ENCODE measurements around the gene CLIC4. TPM values are rescaled to one million over a fixed set of nuclear protein-coding genes. Genes with fewer than 3 reads are reported as not detected.
"Not testable (repeated sequence)": the region's sequence is repeated elsewhere in the genome, so short reads cannot be mapped to it uniquely, and the experiment has no call there.

CLIC4 gene
- total RNA-seq, 2 donors from 2014 or later, result 236 to 265 TPM

DNA sequence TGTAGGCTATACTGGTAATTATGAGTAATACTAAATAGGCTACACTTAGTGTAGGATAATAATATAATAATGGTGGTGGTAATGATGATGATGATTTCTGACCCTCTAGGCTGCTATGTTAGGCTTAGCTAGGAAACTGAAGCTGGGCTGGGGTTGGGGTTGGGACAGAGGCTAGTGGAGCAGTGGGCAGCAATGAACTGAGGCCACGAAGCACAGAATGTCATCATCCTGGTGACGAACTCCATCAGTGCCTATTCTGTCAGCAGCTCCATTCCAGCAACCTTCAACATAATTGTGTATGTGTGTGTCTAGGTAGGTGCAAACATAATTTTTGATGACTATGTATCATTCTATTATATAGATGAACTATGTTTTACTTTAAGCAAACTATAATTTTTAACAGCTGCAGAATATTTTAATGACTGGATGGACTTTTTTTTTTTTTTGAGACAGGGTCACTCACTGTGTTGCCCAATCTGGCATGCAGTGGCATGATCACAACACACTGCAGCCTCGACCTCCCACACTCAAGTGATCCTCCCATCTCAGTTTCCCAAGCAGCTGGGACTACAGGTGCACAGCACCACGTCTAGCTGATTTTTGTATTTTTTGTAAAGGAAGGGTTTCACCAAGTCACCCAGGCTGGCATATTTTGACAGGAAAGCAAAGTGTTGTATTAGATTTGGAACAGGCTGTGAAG is 12.9 kb upstream of the CLIC4 start:
- TF ChIP-seq, protein P1, sequence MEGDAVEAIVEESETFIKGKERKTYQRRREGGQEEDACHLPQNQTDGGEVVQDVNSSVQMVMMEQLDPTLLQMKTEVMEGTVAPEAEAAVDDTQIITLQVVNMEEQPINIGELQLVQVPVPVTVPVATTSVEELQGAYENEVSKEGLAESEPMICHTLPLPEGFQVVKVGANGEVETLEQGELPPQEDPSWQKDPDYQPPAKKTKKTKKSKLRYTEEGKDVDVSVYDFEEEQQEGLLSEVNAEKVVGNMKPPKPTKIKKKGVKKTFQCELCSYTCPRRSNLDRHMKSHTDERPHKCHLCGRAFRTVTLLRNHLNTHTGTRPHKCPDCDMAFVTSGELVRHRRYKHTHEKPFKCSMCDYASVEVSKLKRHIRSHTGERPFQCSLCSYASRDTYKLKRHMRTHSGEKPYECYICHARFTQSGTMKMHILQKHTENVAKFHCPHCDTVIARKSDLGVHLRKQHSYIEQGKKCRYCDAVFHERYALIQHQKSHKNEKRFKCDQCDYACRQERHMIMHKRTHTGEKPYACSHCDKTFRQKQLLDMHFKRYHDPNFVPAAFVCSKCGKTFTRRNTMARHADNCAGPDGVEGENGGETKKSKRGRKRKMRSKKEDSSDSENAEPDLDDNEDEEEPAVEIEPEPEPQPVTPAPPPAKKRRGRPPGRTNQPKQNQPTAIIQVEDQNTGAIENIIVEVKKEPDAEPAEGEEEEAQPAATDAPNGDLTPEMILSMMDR (IDR thresholded peaks at IDR 0.05), result no peak
- Histone ChIP-seq H3K27ac (no peak overlapping the region), H3K27me3 (no peaks in the 10 kb centered on the region), H3K4me3 (no peak overlapping the region), H3K4me1 (peaks cover 0 to 42% of the 10 kb centered on the region in 2 donors), H3K36me3 (no peaks in the 10 kb centered on the region), H3K9me3 (no peaks in the 10 kb centered on the region)
- no peak for DNase-seq (ENCODE audit: low spot score)

DNA sequence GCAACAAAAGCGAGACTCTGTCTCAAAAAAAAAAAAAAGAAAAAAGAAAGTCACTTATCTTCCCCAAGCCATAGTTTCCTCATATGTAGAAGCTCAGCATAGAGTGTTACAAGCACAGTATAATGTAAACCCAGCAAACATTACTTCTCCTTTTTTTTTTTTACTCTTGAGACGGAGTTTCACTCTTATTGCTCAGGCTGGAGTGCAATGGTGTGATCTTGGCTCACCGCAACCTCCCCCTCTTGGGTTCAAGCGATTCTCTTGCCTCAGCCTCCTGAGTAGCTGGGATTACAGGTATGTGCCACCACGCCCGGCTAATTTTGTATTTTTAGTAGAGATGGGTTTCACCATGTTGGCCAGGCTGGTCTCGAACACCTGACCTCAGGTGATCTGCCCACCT is 11.9 kb upstream of the CLIC4 start:
- not testable (repeated sequence) for H3K27ac ChIP-seq; H3K36me3 ChIP-seq; H3K4me3 ChIP-seq; H3K9me3 ChIP-seq; H3K27me3 ChIP-seq; DNase-seq (ENCODE audit: low spot score)
- peaks cover 0 to 37% of the 10 kb centered on the region in 2 donors for H3K4me1 ChIP-seq

DNA sequence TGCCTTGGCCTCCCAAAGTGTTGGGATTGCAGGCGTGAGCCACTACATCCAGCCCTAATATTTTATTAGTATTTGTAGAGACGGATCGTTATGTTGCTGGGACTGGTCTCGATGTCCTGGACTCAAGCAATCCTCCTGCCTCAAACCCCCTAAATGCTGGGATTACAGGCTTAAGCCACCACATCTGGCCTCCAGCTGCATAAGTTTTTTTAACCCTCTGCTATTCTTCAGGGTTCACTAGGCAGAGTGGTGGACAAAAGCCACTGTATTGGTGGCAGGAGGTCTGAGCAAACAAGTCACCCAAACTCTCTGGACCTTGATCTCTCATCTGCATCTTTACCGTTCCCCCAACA is 10.1 kb upstream of the CLIC4 start:
- TF ChIP-seq, protein P1 (IDR thresholded peaks at IDR 0.05), result no peak
- H3K27ac ChIP-seq, result peak overlapping the region; percentile 73 to 77
- peaks cover 0 to 37% of the 10 kb centered on the region in 2 donors for H3K4me1 ChIP-seq
- H3K9me3 ChIP-seq, result no peaks in the 10 kb centered on the region
- H3K36me3 ChIP-seq, result no peaks in the 10 kb centered on the region
- no peak for DNase-seq (ENCODE audit: low spot score)
- H3K27me3 ChIP-seq, result no peaks in the 10 kb centered on the region
- H3K4me3 ChIP-seq, result no peak overlapping the region

DNA sequence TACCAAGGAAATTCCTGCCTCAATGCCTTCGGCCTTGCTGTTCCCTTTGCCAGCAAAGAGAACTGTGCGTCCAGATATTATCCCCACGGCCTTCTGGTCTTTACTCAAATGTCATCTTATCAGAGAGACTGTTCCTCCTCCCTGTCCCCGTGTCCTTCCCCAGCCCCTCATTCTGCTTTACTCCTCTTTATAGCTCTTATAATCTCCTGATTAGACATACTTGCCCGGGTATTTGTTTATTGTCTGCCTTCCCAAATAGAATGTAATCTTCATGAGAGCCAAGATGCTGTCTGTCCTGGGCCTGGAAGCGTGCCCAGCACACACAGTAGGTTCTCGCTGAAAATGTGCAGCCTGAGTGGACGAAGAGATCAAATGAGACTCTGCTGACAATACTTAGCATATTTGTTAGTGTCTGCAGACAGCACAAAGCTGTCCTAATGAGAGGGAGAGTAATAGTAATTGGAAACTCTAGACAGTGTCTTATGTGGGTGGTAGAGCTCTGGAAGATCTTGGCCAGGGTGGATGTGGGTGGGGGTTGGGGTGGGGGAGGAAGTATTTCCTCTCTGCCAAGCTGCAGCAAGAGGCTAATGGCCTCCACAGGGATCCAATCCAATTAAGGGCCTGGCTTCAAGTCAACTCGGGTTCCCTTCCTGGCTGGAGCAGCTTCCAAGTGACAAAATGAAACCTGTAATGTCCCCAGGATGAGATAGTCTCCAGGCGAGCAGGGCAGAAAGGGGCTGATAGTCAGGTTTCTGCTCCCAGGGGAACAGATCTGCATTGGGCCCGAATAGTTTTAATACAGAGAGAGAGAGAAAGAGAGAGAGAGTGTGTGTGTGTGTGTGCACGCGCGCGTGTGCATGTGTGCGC is 9.5 kb upstream of the CLIC4 start:
- Histone ChIP-seq H3K36me3 (no peaks in the 10 kb centered on the region), H3K4me1 (peaks cover 0 to 32% of the 10 kb centered on the region in 2 donors), H3K4me3 (peak overlapping the region in 1 of 2 donors; percentile 21), H3K27ac (peak overlapping the region; percentile 73 to 77), H3K27me3 (no peaks in the 10 kb centered on the region), H3K9me3 (no peaks in the 10 kb centered on the region)
- TF ChIP-seq, protein P1 (IDR thresholded peaks at IDR 0.05), result no peak
- no peak for DNase-seq (ENCODE audit: low spot score)

DNA sequence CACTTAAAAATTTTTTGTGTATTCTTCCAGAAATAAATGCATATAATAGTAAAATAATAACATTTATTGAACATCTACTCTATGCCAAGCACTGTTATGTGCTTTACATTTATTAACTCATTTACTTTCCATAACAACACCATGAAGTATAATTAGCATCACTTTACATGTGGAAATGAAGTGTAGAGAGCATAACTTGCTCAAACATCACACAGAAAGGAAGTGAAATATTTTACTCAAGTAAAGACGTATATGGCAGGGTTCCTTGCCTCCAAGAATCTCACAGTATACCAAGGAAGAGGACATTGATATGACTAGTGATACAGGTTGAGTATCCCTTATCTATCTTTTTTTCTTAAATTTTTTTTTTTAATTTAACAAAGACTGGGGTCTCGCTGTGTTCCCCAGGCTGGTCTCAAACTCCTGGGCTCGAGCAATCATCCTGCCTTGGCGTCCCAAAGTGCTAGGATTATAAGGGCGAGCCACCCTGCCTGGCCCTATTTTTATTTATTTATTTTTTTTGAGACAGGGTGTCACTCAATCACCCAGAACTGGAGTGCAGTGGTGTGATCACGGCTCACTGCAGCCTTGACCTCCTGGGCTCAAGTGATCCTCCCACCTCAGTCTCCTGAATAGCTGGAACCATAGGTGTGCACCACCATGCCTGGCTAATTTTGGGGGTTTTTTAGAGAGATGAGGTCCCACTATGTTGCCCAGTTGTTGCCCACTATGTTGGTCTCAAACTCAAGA is 7.7 kb upstream of the CLIC4 start:
- TF ChIP-seq, protein P1 (IDR thresholded peaks at IDR 0.05), result no peak
- Histone ChIP-seq H3K27me3 (no peaks in the 10 kb centered on the region), H3K4me1 (peaks cover 0 to 28% of the 10 kb centered on the region in 2 donors), H3K27ac (no peak overlapping the region), H3K9me3 (no peaks in the 10 kb centered on the region), H3K36me3 (no peaks in the 10 kb centered on the region), H3K4me3 (no peak overlapping the region)
- DNase-seq (ENCODE audit: low spot score), result no peak

DNA sequence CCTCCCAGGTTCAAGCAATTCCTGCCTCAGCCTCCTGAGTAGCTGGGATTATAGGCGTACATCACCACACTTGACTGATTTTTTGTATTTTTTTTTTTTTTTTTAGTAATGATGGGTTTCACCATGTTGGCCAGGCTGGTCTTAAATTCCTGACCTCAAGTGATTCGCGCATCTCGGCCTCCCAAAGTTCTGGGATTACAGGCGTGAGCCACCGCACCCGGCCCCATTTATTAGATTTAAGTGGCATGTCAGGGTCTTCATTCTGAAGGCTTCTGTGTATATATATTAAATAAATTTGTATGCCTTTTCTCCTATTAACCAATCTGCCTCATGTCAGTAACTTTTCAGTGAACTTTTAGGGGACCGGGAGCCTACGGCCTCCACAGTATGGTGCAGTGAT is 6.0 kb upstream of the CLIC4 start:
- no peaks in the 10 kb centered on the region for H3K27me3 ChIP-seq
- H3K9me3 ChIP-seq, result no peaks in the 10 kb centered on the region
- H3K4me1 ChIP-seq, result peaks cover 0 to 40% of the 10 kb centered on the region in 2 donors
- DNase-seq (ENCODE audit: low spot score), result no peak
- H3K36me3 ChIP-seq, result no peaks in the 10 kb centered on the region
- H3K27ac ChIP-seq, result no peak overlapping the region
- TF ChIP-seq, protein P1 (IDR thresholded peaks at IDR 0.05), result no peak
- H3K4me3 ChIP-seq, result no peak overlapping the region

All from right atrium auricular region (tissue), 2 donors.